ENCODE results near the gene TOR3A.

TOR3A gene

GRCh38 chr1:179055937-179056336 lies 25.9 kb upstream of the TOR3A start:
- no peak for TF ChIP-seq GATA2 (IDR thresholded peaks at IDR 0.05; ENCODE audit: low read depth, low read length)
- no peak for TF ChIP-seq GATA3 (IDR thresholded peaks at IDR 0.05; ENCODE audit: low read depth, low read length)

- TF ChIP-seq GATA3 (IDR thresholded peaks at IDR 0.05; ENCODE audit: low read depth, low read length), result no peak
- no peak for TF ChIP-seq GATA2 (IDR thresholded peaks at IDR 0.05; ENCODE audit: low read depth, low read length)
These were observed 23.1 kb upstream of the TOR3A start for GRCh38 chr1:179058487-179059483.

DNA sequence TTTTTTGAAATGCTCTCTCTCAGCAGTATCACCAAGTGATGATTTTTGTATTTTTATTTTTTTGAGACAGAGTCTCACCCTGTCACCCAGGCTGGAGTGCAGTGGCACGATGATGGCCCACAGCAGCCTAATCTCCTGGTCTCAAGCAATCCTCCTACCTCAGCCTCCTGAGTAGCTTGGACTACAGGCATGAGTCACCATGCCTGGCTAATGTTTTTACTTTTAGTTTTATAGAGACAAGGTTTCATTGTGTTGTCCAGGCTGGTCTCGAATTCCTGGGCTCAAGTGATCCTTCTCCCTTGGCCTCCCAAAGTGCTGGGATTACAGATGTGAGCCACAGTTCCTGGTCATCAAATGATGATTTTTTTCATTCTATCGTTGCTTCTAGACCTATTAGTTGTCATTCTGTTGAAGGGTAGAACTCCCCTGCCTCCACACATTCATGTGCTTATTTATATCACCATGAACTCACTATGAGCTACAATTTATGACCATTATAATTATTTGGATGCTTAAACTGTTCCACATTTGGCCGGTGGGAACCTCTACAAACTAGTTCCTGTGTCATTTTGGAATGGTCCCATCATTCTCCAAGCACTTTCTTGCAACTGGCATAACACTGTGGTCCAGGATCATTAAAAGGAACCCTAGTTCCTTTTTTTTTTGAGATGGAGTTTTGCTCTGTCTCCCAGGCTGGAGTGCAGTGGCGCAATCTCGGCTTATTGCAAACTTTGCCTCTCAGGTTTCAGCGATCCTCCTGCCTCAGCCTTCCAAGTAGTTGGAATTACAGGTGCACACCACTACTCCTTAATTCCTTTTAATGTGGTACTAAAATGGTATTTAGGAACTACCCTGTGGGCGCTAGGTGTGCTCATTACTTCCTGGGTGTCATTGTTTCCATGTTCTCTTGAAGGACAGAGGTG lies 20.2 kb upstream of the TOR3A start:
- no peak for TF ChIP-seq GATA2 (IDR thresholded peaks at IDR 0.05; ENCODE audit: low read depth, low read length)
- no peak for TF ChIP-seq GATA3 (IDR thresholded peaks at IDR 0.05; ENCODE audit: low read depth, low read length)

DNA sequence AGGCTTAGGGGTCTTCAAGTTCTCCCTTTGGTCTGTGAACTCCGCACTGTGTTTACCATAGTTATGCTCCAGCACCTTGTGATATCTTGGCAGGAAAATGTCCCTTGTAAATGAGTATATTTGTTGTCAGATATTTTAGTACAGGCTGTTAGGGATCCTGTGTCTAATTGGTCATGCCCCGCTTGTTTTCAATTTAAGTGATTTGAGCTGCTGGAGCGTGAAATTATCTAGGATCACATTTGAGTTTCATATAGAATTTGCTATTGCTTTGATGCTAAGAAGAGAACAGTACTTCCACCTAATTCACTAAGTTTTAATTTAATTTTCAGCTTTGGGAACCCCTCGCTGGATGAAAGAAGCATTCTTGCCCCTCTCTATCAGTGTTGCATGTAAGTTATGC lies 15.4 kb upstream of the TOR3A start:
- TF ChIP-seq GATA2 (IDR thresholded peaks at IDR 0.05; ENCODE audit: low read depth, low read length) (no peak), GATA3 (IDR thresholded peaks at IDR 0.05; ENCODE audit: low read depth, low read length) (no peak)

- TF ChIP-seq GATA3 (IDR thresholded peaks at IDR 0.05; ENCODE audit: low read depth, low read length), result no peak
- TF ChIP-seq GATA2 (IDR thresholded peaks at IDR 0.05; ENCODE audit: low read depth, low read length), result no peak
These were observed 4.5 kb upstream of the TOR3A start for GRCh38 chr1:179077396-179077795.

- TF ChIP-seq GATA2 (IDR thresholded peaks at IDR 0.05; ENCODE audit: low read depth, low read length), result no peak
- no peak for TF ChIP-seq GATA3 (IDR thresholded peaks at IDR 0.05; ENCODE audit: low read depth, low read length)
These were observed 2.6 kb upstream of the TOR3A start for GRCh38 chr1:179079113-179079761.

DNA sequence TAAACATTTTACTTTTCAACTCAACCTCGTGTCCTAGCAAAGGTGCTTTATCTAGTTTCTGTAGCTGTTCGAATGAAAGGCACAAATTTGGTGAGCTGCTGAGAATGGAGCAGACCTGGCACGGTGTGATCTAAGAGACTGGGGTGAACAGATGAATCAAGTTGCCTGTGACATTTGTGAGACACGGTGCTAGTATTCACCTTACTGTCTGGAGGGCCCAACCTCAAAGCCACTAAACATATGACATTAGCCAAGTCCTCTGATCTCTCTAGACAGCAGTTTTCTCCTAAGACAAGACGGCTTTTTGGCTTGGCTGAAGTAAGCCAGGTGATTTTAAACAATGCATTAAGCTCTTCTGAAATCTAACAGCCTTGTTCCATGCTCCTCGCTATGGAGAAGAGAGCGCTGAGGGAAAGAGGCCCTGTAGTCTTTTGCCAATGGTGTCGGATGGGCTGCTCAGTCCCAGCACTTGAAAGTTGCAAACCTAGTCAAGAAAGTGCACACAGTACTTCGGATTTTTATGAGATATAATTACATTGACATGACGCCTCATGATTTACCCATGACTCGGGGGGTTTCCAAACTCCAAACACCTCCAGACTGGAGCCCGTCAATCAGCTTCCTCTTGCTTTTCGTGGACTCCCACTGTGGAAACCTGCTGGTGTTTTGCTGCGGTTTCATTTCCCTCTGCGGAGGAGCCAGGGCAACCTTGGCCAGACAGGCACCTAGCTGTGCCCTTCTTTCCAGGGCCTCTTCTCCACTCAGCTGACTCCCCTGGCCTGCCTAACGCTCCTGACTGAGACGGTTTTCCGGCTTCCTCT lies 794 bp upstream of the TOR3A start:
- TF ChIP-seq GATA3 (IDR thresholded peaks at IDR 0.05; ENCODE audit: low read depth, low read length) (no peak), GATA2 (IDR thresholded peaks at IDR 0.05; ENCODE audit: low read depth, low read length) (no peak)

- TF ChIP-seq GATA3 (IDR thresholded peaks at IDR 0.05; ENCODE audit: low read depth, low read length) (no peak), GATA2 (IDR thresholded peaks at IDR 0.05; ENCODE audit: low read depth, low read length) (no peak; the same call in 1 of the 2 replicates)
These were observed 596 bp downstream of the TOR3A start for GRCh38 chr1:179082333-179082998.

DNA sequence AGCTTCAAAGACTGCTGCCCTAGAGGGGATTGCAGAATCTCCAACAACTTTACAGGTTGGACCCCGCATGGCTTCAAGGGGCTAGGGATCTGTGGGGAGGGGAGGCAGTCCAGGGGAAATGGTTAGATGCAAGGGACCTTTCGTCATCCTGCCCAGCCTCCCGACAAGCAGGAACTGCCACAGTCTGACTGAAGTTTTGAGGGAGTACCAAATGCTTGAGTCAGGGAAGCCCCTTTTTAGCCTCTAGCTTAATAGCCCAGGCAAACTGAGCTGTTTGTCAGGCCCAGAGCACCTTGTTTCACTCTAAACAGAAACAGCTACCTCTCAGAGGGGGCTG lies 1.1 kb downstream of the TOR3A start:
- no peak; the same call in 1 of the 2 replicates for TF ChIP-seq GATA2 (IDR thresholded peaks at IDR 0.05; ENCODE audit: low read depth, low read length)
- no peak for TF ChIP-seq GATA3 (IDR thresholded peaks at IDR 0.05; ENCODE audit: low read depth, low read length)

DNA sequence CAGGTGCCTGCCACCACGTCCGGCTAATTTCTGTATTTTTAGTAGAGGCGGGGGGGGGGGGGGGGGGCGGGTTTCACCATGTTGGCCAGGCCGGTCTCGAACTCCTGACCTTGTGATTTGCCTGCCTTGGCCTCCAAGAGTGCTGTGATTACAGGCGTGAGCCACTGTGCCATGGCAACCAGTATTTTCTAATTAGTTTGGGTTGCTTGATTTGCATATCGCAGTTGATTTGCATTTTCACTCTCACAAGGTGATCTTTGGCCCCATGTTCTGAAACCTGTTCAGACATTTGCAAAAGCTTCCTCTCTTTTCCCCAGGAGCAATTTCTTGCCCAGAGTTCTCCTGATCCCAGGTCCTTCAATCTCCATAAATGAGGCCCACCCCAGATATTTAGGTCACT lies 1.7 kb downstream of the TOR3A start:
- TF ChIP-seq GATA3 (IDR thresholded peaks at IDR 0.05; ENCODE audit: low read depth, low read length) (no peak), GATA2 (IDR thresholded peaks at IDR 0.05; ENCODE audit: low read depth, low read length) (no peak)

DNA sequence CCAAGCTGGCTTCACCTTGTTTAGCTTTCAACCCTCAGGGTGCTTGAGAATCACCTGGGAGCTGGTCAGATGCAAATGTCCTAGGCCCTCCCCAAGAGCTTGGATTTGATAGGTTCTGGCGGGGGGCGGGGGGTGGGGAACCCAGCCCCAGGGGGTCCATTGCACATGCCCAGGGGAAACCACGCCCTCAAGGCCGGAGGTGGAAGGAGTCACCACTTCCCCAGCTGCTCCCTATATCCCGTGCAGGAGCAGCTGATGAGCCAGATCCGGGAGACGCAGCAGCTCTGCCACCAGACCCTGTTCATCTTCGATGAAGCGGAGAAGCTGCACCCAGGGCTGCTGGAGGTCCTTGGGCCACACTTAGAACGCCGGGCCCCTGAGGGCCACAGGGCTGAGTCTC lies 5.8 kb downstream of the TOR3A start:
- TF ChIP-seq GATA2 (IDR thresholded peaks at IDR 0.05; ENCODE audit: low read depth, low read length) (no peak), GATA3 (IDR thresholded peaks at IDR 0.05; ENCODE audit: low read depth, low read length) (no peak)

DNA sequence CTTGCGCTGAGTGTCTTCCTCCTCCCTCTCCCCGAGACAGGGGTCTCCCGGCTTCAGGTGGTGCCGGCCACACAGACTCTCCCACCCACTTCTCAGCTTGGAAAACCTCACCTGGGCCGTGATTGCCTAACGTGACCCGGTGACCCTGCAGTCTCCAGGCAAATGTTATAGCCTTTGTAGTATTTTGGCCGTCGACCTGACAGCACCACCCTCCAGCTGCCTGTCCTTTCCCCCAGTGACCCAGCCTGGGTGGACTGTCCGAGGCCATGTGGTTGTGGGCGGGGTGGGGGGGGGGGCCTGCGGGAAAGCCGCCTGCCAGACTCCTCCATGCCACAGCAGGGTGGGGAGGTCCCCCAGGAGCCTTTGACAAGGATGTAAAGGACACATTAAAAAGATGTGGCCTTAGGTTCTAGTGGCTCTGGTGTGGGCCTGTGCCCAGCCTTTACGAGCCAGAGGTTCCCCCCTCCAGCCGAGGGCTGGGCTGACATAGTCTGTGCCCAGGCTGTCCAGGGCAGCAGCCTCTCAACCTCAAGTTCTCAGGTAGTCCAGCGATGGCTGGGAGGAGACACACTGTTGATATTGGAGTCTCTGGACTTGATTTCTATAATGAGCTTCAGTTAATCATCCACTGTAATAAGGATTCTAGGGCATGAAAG lies 8.1 kb downstream of the TOR3A start:
- TF ChIP-seq GATA2 (IDR thresholded peaks at IDR 0.05; ENCODE audit: low read depth, low read length) (no peak), GATA3 (IDR thresholded peaks at IDR 0.05; ENCODE audit: low read depth, low read length) (no peak)
